ENCODE data around the gene ENPP7. TPM values are rescaled to one million over a fixed set of nuclear protein-coding genes. Genes with fewer than 3 reads are reported as not detected.

The ENPP7 gene
- total RNA-seq, 1 experiment from 2014 or later = not detected

GRCh38 chr17:79732804-79733691 is 2.3 kb downstream of the ENPP7 start:
- peak overlapping the region; percentile 25; the same call in 1 of the 2 replicates for H3K4me3 ChIP-seq (ENCODE audit: low read length)
- peaks cover 14% of the 10 kb centered on the region for H3K4me1 ChIP-seq (ENCODE audit: low read length)
- peak overlapping the region; percentile 31 for H3K4me2 ChIP-seq (ENCODE audit: low read depth, low read length, poor library complexity, severe bottlenecking)
- no peaks in the 10 kb centered on the region for H3K27me3 ChIP-seq (ENCODE audit: low read length)
- H3K9me3 ChIP-seq (ENCODE audit: low read length) = no peaks in the 10 kb centered on the region
- H3K9me2 ChIP-seq (replicated peaks; ENCODE audit: insufficient read depth, low read length) = no peaks in the 10 kb centered on the region; the same call in 1 of the 2 replicates
- no peaks in the 10 kb centered on the region for H3K36me3 ChIP-seq (ENCODE audit: insufficient read depth, low read length)
- no peaks in the 10 kb centered on the region for H4K20me1 ChIP-seq (ENCODE audit: insufficient read depth, low read depth, low read length)
- DNase-seq = peak; percentile 50
- peak overlapping the region; percentile 41; the same call in 1 of the 2 replicates for H3K9ac ChIP-seq (ENCODE audit: low read length)
- H3K27ac ChIP-seq (ENCODE audit: low read length) = no peak overlapping the region
- H2AFZ ChIP-seq (ENCODE audit: low read length) = peak overlapping the region; percentile 67; the same call in 1 of the 2 replicates
- H3K79me2 ChIP-seq (ENCODE audit: low read length) = no peaks in the 10 kb centered on the region

DNA sequence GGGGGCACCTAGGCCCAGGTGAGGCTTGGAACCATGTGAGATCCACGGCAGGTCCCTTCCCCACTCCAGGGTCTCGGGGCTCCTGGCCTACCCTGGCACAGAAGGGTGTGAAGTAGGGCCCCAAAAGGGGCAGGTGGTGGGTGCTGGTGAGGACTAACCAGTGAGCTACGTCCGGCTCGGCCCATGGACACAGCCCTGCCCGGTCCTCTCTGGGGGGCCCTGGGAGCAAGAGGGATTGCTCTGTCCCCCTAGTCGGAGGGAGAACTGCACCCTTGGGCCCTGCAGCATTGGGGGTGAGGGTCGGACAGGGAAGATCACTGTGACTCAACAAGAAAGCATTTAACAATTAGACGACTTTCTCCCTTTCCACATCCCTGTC is 2.9 kb downstream of the ENPP7 start:
- no peak overlapping the region for H2AFZ ChIP-seq (ENCODE audit: low read length)
- H3K4me2 ChIP-seq (ENCODE audit: low read depth, low read length, poor library complexity, severe bottlenecking) = no peak overlapping the region
- peaks cover 12% of the 10 kb centered on the region for H3K4me1 ChIP-seq (ENCODE audit: low read length)
- H3K9ac ChIP-seq (ENCODE audit: low read length) = no peak overlapping the region
- H3K36me3 ChIP-seq (ENCODE audit: insufficient read depth, low read length) = no peaks in the 10 kb centered on the region
- no peak overlapping the region for H3K4me3 ChIP-seq (ENCODE audit: low read length)
- no peaks in the 10 kb centered on the region for H3K79me2 ChIP-seq (ENCODE audit: low read length)
- no peaks in the 10 kb centered on the region for H3K27me3 ChIP-seq (ENCODE audit: low read length)
- no peaks in the 10 kb centered on the region for H3K9me2 ChIP-seq (replicated peaks; ENCODE audit: insufficient read depth, low read length)
- no peak for DNase-seq
- no peaks in the 10 kb centered on the region for H4K20me1 ChIP-seq (ENCODE audit: insufficient read depth, low read depth, low read length)
- H3K9me3 ChIP-seq (ENCODE audit: low read length) = no peaks in the 10 kb centered on the region
- H3K27ac ChIP-seq (ENCODE audit: low read length) = no peak overlapping the region

DNA sequence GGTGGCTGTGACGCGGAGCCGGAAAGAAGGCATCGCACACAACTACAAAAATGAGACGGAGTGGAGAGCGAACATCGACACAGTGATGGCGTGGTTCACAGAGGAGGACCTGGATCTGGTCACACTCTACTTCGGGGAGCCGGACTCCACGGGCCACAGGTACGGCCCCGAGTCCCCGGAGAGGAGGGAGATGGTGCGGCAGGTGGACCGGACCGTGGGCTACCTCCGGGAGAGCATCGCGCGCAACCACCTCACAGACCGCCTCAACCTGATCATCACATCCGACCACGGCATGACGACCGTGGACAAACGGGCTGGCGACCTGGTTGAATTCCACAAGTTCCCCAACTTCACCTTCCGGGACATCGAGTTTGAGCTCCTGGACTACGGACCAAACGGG is 4.4 kb downstream of the ENPP7 start:
- Histone ChIP-seq H3K4me2 (ENCODE audit: low read depth, low read length, poor library complexity, severe bottlenecking) (no peak overlapping the region), H3K27ac (ENCODE audit: low read length) (no peak overlapping the region), H3K4me1 (ENCODE audit: low read length) (peaks cover 12% of the 10 kb centered on the region), H3K79me2 (ENCODE audit: low read length) (no peaks in the 10 kb centered on the region), H3K9me2 (replicated peaks; ENCODE audit: insufficient read depth, low read length) (no peaks in the 10 kb centered on the region), H3K36me3 (ENCODE audit: insufficient read depth, low read length) (no peaks in the 10 kb centered on the region), H4K20me1 (ENCODE audit: insufficient read depth, low read depth, low read length) (no peaks in the 10 kb centered on the region), H2AFZ (ENCODE audit: low read length) (no peak overlapping the region), H3K9ac (ENCODE audit: low read length) (no peak overlapping the region), H3K27me3 (ENCODE audit: low read length) (no peaks in the 10 kb centered on the region), H3K4me3 (ENCODE audit: low read length) (no peak overlapping the region), H3K9me3 (ENCODE audit: low read length) (no peaks in the 10 kb centered on the region)
- DNase-seq = no peak

GRCh38 chr17:79737046-79737921 is 6.5 kb downstream of the ENPP7 start:
- H3K27ac ChIP-seq (ENCODE audit: low read length) = no peak overlapping the region
- H3K4me3 ChIP-seq (ENCODE audit: low read length) = no peak overlapping the region
- H3K9me2 ChIP-seq (replicated peaks; ENCODE audit: insufficient read depth, low read length) = no peaks in the 10 kb centered on the region
- H3K36me3 ChIP-seq (ENCODE audit: insufficient read depth, low read length) = no peaks in the 10 kb centered on the region
- no peak overlapping the region for H3K4me2 ChIP-seq (ENCODE audit: low read depth, low read length, poor library complexity, severe bottlenecking)
- H3K9ac ChIP-seq (ENCODE audit: low read length) = no peak overlapping the region
- peaks cover 15% of the 10 kb centered on the region for H3K4me1 ChIP-seq (ENCODE audit: low read length)
- 0 out of 2 replicates have a peak, but pooled peaks cover 3% of the 10 kb centered on the region for H4K20me1 ChIP-seq (ENCODE audit: insufficient read depth, low read depth, low read length)
- no peaks in the 10 kb centered on the region for H3K9me3 ChIP-seq (ENCODE audit: low read length)
- no peak overlapping the region for H2AFZ ChIP-seq (ENCODE audit: low read length)
- no peaks in the 10 kb centered on the region for H3K79me2 ChIP-seq (ENCODE audit: low read length)
- no peak for DNase-seq
- no peaks in the 10 kb centered on the region for H3K27me3 ChIP-seq (ENCODE audit: low read length)

DNA sequence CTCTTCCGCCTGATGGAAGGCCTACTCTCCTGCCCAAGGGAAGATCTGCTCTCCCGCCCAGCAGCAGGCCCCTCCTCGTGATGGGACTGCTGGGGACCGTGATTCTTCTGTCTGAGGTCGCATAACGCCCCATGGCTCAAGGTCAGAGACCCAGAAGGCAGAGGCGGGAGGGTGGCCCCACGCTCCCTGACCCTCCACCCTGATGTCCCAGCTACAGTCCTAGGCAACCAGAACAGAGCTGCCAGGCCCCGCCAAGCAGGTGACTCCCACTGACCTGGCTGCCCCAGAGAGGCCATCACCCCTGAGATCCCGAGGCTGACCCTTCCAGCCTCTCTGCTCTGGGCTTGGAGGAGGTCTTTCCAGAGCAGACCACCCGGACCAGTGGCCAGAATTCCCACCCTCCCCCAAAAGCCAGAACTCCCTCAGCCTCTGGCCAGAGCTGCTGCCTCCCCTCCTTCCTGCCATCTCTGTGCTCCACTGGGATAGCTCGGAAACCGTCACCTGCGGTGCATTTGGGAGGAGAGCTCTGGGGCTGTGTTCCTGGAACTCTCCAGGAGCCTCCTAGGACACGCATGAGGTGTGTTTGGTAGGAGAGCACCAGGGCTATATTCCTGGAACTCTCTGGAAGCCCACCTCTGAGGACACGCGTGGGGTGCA is 7.3 kb downstream of the ENPP7 start:
- no peaks in the 10 kb centered on the region for H3K27me3 ChIP-seq (ENCODE audit: low read length)
- H3K4me3 ChIP-seq (ENCODE audit: low read length) = no peak overlapping the region
- H2AFZ ChIP-seq (ENCODE audit: low read length) = no peak overlapping the region
- no peak overlapping the region for H3K4me2 ChIP-seq (ENCODE audit: low read depth, low read length, poor library complexity, severe bottlenecking)
- H3K9me2 ChIP-seq (replicated peaks; ENCODE audit: insufficient read depth, low read length) = no peaks in the 10 kb centered on the region
- H3K36me3 ChIP-seq (ENCODE audit: insufficient read depth, low read length) = no peaks in the 10 kb centered on the region
- peaks cover 7% of the 10 kb centered on the region for H3K4me1 ChIP-seq (ENCODE audit: low read length)
- 0 out of 2 replicates have a peak, but pooled peaks cover 3% of the 10 kb centered on the region for H4K20me1 ChIP-seq (ENCODE audit: insufficient read depth, low read depth, low read length)
- H3K9ac ChIP-seq (ENCODE audit: low read length) = no peak overlapping the region
- no peak for DNase-seq
- no peaks in the 10 kb centered on the region for H3K79me2 ChIP-seq (ENCODE audit: low read length)
- no peaks in the 10 kb centered on the region for H3K9me3 ChIP-seq (ENCODE audit: low read length)
- H3K27ac ChIP-seq (ENCODE audit: low read length) = no peak overlapping the region

DNA sequence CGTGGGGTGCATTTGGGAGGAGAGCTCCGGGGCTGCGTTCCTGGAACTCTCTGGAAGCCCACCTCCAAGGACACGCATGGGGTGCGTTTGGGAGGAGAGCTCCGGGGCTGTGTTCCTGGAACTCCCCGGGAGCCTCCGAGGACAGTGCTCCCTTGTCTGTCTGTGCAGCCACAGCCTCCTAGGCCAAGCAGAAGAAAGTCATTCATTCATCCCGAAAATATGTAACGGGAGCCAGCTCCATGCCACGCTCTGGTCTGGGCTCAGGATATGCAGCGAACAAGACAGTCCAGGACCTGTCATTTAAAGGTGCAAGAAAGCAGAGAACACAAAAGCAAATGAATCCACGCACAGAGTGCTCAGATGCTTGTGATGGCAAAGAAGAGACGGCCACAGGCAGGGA is 7.9 kb downstream of the ENPP7 start:
- 0 out of 2 replicates have a peak, but pooled peaks cover 3% of the 10 kb centered on the region for H4K20me1 ChIP-seq (ENCODE audit: insufficient read depth, low read depth, low read length)
- DNase-seq = no peak
- no peaks in the 10 kb centered on the region for H3K9me3 ChIP-seq (ENCODE audit: low read length)
- H3K4me3 ChIP-seq (ENCODE audit: low read length) = no peak overlapping the region
- no peaks in the 10 kb centered on the region for H3K27me3 ChIP-seq (ENCODE audit: low read length)
- H3K79me2 ChIP-seq (ENCODE audit: low read length) = no peaks in the 10 kb centered on the region
- H3K4me2 ChIP-seq (ENCODE audit: low read depth, low read length, poor library complexity, severe bottlenecking) = no peak overlapping the region
- H3K4me1 ChIP-seq (ENCODE audit: low read length) = peaks cover 3% of the 10 kb centered on the region
- no peaks in the 10 kb centered on the region for H3K9me2 ChIP-seq (replicated peaks; ENCODE audit: insufficient read depth, low read length)
- H3K36me3 ChIP-seq (ENCODE audit: insufficient read depth, low read length) = no peaks in the 10 kb centered on the region
- H2AFZ ChIP-seq (ENCODE audit: low read length) = no peak overlapping the region
- no peak overlapping the region for H3K9ac ChIP-seq (ENCODE audit: low read length)
- no peak overlapping the region for H3K27ac ChIP-seq (ENCODE audit: low read length)

GRCh38 chr17:79739148-79740062 is 8.7 kb downstream of the ENPP7 start:
- Histone ChIP-seq H3K79me2 (ENCODE audit: low read length) (no peaks in the 10 kb centered on the region), H3K4me2 (ENCODE audit: low read depth, low read length, poor library complexity, severe bottlenecking) (no peak overlapping the region), H3K27ac (ENCODE audit: low read length) (no peak overlapping the region), H3K27me3 (ENCODE audit: low read length) (no peaks in the 10 kb centered on the region), H3K4me3 (ENCODE audit: low read length) (no peak overlapping the region), H3K9me3 (ENCODE audit: low read length) (no peaks in the 10 kb centered on the region), H2AFZ (ENCODE audit: low read length) (no peak overlapping the region), H3K9ac (ENCODE audit: low read length) (no peak overlapping the region), H4K20me1 (ENCODE audit: insufficient read depth, low read depth, low read length) (0 out of 2 replicates have a peak, but pooled peaks cover 3% of the 10 kb centered on the region), H3K4me1 (ENCODE audit: low read length) (peaks cover 3% of the 10 kb centered on the region), H3K9me2 (replicated peaks; ENCODE audit: insufficient read depth, low read length) (no peaks in the 10 kb centered on the region), H3K36me3 (ENCODE audit: insufficient read depth, low read length) (no peaks in the 10 kb centered on the region)
- DNase-seq = no peak

Data from Karpas-422 (cell line).